Measurements from ENCODE around the gene FGB. TPM values are rescaled to one million over a fixed set of nuclear protein-coding genes. Genes with fewer than 3 reads are reported as not detected.

Gene FGB
- total and polyA plus RNA-seq, 2 donors (not counting 1 experiment from before 2014, with no cell fraction given), result not detected

DNA sequence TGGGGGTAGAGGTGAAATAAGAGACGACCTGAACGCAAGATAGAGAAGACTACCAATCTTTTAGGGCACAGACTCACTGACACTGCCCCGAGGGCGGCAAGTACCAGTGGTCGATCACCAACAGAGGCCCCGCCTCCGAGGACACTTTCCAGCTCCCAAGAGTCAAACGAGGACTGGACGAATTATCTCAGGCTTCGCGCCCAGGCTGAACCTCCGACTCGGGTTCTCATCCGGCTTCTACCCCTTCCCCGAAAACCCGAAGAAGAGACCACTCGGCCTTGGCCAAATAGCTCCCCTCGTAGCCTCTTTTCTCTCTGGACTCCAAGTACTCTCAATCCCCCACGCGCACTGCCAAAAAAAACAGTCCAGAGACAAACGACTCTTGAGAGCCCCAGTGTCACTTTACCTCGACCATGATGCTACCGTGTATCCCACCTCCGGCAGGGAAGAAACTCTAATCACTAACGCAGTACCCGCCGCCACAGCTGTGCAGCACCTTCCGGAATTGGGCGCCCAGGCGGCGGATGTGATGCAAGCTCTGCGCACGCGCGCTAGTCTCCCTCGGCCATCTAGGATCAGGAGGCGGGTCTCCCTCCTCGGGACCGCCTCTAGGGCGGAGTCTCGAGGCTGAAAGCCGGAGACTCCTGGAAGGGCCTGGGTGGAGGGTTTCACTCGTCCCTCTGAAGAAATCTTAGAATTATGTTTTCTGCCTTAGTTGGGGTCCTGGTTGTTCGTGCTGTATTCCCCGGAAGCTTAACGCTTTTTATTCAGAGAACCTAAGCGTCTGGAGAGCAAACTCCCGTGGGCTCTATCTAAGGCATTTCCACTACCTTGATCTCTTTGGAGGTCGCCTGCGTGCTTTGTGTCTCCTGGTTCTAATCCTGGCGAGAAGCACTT, 12.7 kb upstream of the FGB start, which contains the start of gene PLRG1:
Gene PLRG1, minus strand, starts transcription at position 507 of the 897 bp plus-strand sequence. Its CDS starts 92 bp downstream, at position 415.
- Histone ChIP-seq H3K27me3 (ENCODE audit: control insufficient read depth, insufficient read depth, low read length) (no peaks in the 10 kb centered on the region), H2AFZ (ENCODE audit: low read length) (peak within 1 kb of the TSS; percentile 87), H3K27ac (ENCODE audit: insufficient read depth, low read length) (peak within 1 kb of the TSS; percentile 84), H3K9me3 (ENCODE audit: control insufficient read depth, insufficient read depth, low read depth, low read length) (no peaks in the 10 kb centered on the region), H3K4me1 (ENCODE audit: control insufficient read depth, extremely low read depth, insufficient read depth, low read length) (peaks cover 2% of the 10 kb centered on the region), H3K36me3 (ENCODE audit: control insufficient read depth, insufficient read depth, low read length) (peaks cover 2% of the 10 kb centered on the region), H3K4me2 (ENCODE audit: extremely low read depth, insufficient read depth, low read length) (peak within 1 kb of the TSS; percentile 76), H3K79me2 (ENCODE audit: control insufficient read depth, insufficient read depth, low read length) (peaks cover 24% of the 10 kb centered on the region), H3K4me3 (replicated peaks in 1 of 4; ENCODE audit: control extremely low read depth in 1 of 4, insufficient read depth in 1 of 4, low read depth in 3 of 4, low read length in 4 of 4) (peak within 1 kb of the TSS; percentile 65 to 90 (median 90)), H3K9ac (ENCODE audit: insufficient read depth, low read length) (peak within 1 kb of the TSS; percentile 63), H4K20me1 (ENCODE audit: control insufficient read depth, extremely low read depth, insufficient read depth, low read length) (no peaks in the 10 kb centered on the region)
- no peak for TF ChIP-seq EZH2 (IDR thresholded peaks at IDR 0.05; ENCODE audit: low read length, missing control alignments)
- TF ChIP-seq CTCF (conservative IDR thresholded peaks at IDR 0.05 in 1 of 2, IDR thresholded peaks at IDR 0.05 in 1 of 2; ENCODE audit: low read depth in 1 of 2, low read length in 2 of 2), result no peak
- DNase-seq (ENCODE audit: low read depth in 2 of 2), result peak; percentile 87 to 93

- Histone ChIP-seq H3K9ac (ENCODE audit: insufficient read depth, low read length) (no peak overlapping the region), H3K27me3 (ENCODE audit: control insufficient read depth, insufficient read depth, low read length) (no peaks in the 10 kb centered on the region), H4K20me1 (ENCODE audit: control insufficient read depth, extremely low read depth, insufficient read depth, low read length) (no peaks in the 10 kb centered on the region), H3K79me2 (ENCODE audit: control insufficient read depth, insufficient read depth, low read length) (peaks cover 24% of the 10 kb centered on the region), H3K4me3 (replicated peaks in 1 of 4; ENCODE audit: control extremely low read depth in 1 of 4, insufficient read depth in 1 of 4, low read depth in 3 of 4, low read length in 4 of 4) (no peak overlapping the region), H3K4me2 (ENCODE audit: extremely low read depth, insufficient read depth, low read length) (no peak overlapping the region), H3K36me3 (ENCODE audit: control insufficient read depth, insufficient read depth, low read length) (peaks cover under 1% of the 10 kb centered on the region), H3K27ac (ENCODE audit: insufficient read depth, low read length) (no peak overlapping the region), H2AFZ (ENCODE audit: low read length) (no peak overlapping the region), H3K9me3 (ENCODE audit: control insufficient read depth, insufficient read depth, low read depth, low read length) (no peaks in the 10 kb centered on the region), H3K4me1 (ENCODE audit: control insufficient read depth, extremely low read depth, insufficient read depth, low read length) (peaks cover 2% of the 10 kb centered on the region)
- DNase-seq (ENCODE audit: low read depth in 2 of 2), result peak; percentile 75 to 88
- no peak for TF ChIP-seq EZH2 (IDR thresholded peaks at IDR 0.05; ENCODE audit: low read length, missing control alignments)
- peak; percentile 72 to 79 for TF ChIP-seq CTCF (conservative IDR thresholded peaks at IDR 0.05 in 1 of 2, IDR thresholded peaks at IDR 0.05 in 1 of 2; ENCODE audit: low read depth in 1 of 2, low read length in 2 of 2)
These were observed 10.7 kb upstream of the FGB start for GRCh38 chr4:154551872-154552686.

DNA sequence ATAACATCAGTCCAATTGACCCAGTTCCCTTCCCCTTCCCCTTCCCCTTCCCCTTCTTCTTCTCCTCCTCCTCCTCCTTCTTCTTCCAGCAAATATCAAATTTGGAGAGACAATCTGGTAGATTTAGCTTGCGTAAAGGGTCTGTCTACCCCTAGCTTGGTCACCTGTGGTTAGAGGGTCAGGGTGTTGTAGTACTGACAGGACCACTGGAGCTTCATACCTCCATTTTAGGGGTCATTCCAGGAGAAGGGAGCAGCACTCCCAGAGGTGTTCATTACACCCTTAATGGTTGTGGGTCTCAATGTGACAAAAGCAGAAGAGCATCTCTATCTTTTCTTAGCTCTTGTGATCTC, 3.7 kb upstream of the FGB start:
- Histone ChIP-seq H3K4me3 (replicated peaks in 1 of 4; ENCODE audit: control extremely low read depth in 1 of 4, insufficient read depth in 1 of 4, low read depth in 3 of 4, low read length in 4 of 4) (no peak overlapping the region), H4K20me1 (ENCODE audit: control insufficient read depth, extremely low read depth, insufficient read depth, low read length) (no peaks in the 10 kb centered on the region), H3K4me2 (ENCODE audit: extremely low read depth, insufficient read depth, low read length) (no peak overlapping the region), H2AFZ (ENCODE audit: low read length) (no peak overlapping the region), H3K79me2 (ENCODE audit: control insufficient read depth, insufficient read depth, low read length) (no peaks in the 10 kb centered on the region), H3K27ac (ENCODE audit: insufficient read depth, low read length) (no peak overlapping the region), H3K36me3 (ENCODE audit: control insufficient read depth, insufficient read depth, low read length) (no peaks in the 10 kb centered on the region), H3K4me1 (ENCODE audit: control insufficient read depth, extremely low read depth, insufficient read depth, low read length) (no peaks in the 10 kb centered on the region), H3K9me3 (ENCODE audit: control insufficient read depth, insufficient read depth, low read depth, low read length) (no peaks in the 10 kb centered on the region), H3K9ac (ENCODE audit: insufficient read depth, low read length) (no peak overlapping the region), H3K27me3 (ENCODE audit: control insufficient read depth, insufficient read depth, low read length) (no peaks in the 10 kb centered on the region)
- no peak for TF ChIP-seq EZH2 (IDR thresholded peaks at IDR 0.05; ENCODE audit: low read length, missing control alignments)
- TF ChIP-seq CTCF (conservative IDR thresholded peaks at IDR 0.05 in 1 of 2, IDR thresholded peaks at IDR 0.05 in 1 of 2; ENCODE audit: low read depth in 1 of 2, low read length in 2 of 2), result no peak
- no peak for DNase-seq (ENCODE audit: low read depth in 2 of 2)
